ENCODE data around the gene RHBDD2.
A peak's percentile ranks its signal among the peaks of the same experiment; 100 is the strongest.
"Not testable (repeated sequence)": the region's sequence is repeated elsewhere in the genome, so short reads cannot be mapped to it uniquely, and the experiment has no call there.

RHBDD2 gene

GRCh38 chr7:75889223-75889825 is 10.5 kb downstream of the RHBDD2 start:
- no peak for DNase-seq (ENCODE audit: low read depth, low spot score)

GRCh38 chr7:75889826-75890225 is 11.0 kb downstream of the RHBDD2 start:
- DNase-seq (ENCODE audit: low read depth, low spot score): no peak

GRCh38 chr7:75891237-75891636 is 12.4 kb downstream of the RHBDD2 start:
- not testable (repeated sequence) for DNase-seq (ENCODE audit: low read depth, low spot score)

GRCh38 chr7:75891815-75892411 is 13.1 kb downstream of the RHBDD2 start:
- DNase-seq (ENCODE audit: low read depth, low spot score): no peak

GRCh38 chr7:75892634-75893272 is 13.9 kb downstream of the RHBDD2 start:
- no peak for DNase-seq (ENCODE audit: low read depth, low spot score)

GRCh38 chr7:75896803-75897327 is 18.0 kb downstream of the RHBDD2 start:
- no peak for DNase-seq (ENCODE audit: low read depth, low spot score)

- DNase-seq (ENCODE audit: low read depth, low spot score): no peak
Observed at GRCh38 chr7:75900617-75901315, 21.9 kb downstream of the RHBDD2 start.

- peak; percentile 25 for DNase-seq (ENCODE audit: low read depth, low spot score)
Observed at GRCh38 chr7:75905785-75906604, 27.2 kb downstream of the RHBDD2 start.

GRCh38 chr7:75906991-75907667 is 28.3 kb downstream of the RHBDD2 start:
- no peak for DNase-seq (ENCODE audit: low read depth, low spot score)

- DNase-seq (ENCODE audit: low read depth, low spot score): not testable (repeated sequence)
Observed at GRCh38 chr7:75907668-75908039, 28.8 kb downstream of the RHBDD2 start.

GRCh38 chr7:75909521-75910132 is 30.8 kb downstream of the RHBDD2 start:
- no peak for DNase-seq (ENCODE audit: low read depth, low spot score)

- DNase-seq (ENCODE audit: low read depth, low spot score): not testable (repeated sequence)
Observed at GRCh38 chr7:75911186-75911585, 32.4 kb downstream of the RHBDD2 start.

GRCh38 chr7:75913437-75913836 is 34.6 kb downstream of the RHBDD2 start:
- DNase-seq (ENCODE audit: low read depth, low spot score): no peak

- DNase-seq (ENCODE audit: low read depth, low spot score): no peak
Observed at GRCh38 chr7:75914169-75914654, 35.4 kb downstream of the RHBDD2 start.

- no peak for DNase-seq (ENCODE audit: low read depth, low spot score)
Observed at GRCh38 chr7:75914655-75915415, 36.0 kb downstream of the RHBDD2 start, which contains the start of gene POR. Gene POR (plus strand): TSS chr7:75915155. CDS start chr7:75954002, 38,847 bp downstream.

GRCh38 chr7:75915416-75916156 is 36.8 kb downstream of the RHBDD2 start:
- DNase-seq (ENCODE audit: low read depth, low spot score): no peak

GRCh38 chr7:75916259-75916658 is 37.4 kb downstream of the RHBDD2 start:
- DNase-seq (ENCODE audit: low read depth, low spot score): no peak

Data from iPS DF 19.7 (cell line).